ENCODE data around the gene RAB41.
"Not testable (repeated sequence)": the region's sequence is repeated elsewhere in the genome, so short reads cannot be mapped to it uniquely, and the experiment has no call there.

The RAB41 gene

DNA sequence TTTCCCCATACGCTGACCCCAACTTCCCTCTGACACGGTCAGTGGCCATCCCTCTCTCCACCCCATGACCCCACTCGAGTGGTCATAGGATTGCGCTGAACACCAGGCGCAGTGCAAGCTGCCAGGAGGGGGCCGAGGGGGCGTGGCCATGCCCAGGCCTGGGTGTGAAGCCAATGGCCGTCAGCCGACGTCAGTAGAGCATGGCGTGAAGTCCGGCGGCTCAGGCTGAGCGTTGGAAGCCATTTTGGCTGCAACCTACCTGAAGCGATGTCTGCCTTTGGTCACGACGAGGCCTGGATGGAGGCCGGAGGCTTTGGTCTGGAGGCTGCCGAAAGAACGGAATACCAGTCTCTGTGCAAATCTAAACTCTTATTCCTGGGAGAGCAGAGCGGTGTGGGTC lies at the start of gene RAB41:
Gene RAB41, plus strand, starts transcription at position 222 of the 400 bp plus-strand sequence. Its CDS starts 46 bp downstream, at position 268.
- no peaks in the 10 kb centered on the region for H3K9me3 Mint-ChIP-seq
- H3K27ac Mint-ChIP-seq, result no peak within 1 kb of the TSS
- H3K36me3 Mint-ChIP-seq, result peaks cover 45% of the 10 kb centered on the region
- no peaks in the 10 kb centered on the region for H3K27me3 Mint-ChIP-seq
- no peak for ATAC-seq
- H3K4me1 Mint-ChIP-seq, result no peaks in the 10 kb centered on the region
- no peak within 1 kb of the TSS for H3K4me3 Mint-ChIP-seq

DNA sequence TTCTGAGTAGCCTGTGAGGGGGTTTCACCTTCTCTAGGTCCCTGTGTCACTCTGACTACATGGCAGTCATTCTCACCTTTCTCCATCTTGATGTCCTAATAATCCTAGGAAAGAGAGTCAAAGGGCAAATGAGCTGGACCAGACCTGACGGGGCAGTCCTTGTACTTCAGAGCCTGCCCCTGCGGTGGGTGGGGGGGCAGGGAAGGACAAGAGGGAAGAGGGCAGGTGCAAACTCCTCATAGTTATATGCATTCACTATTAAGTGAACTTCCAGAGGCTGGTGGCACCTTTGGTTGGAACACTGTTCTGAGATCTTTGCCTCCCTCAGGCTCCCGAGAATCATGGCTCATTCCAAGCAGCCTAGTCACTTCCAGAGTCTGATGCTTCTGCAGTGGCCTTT lies 47.6 kb upstream of the RAB41 start, which contains the start of gene AWAT1:
Gene AWAT1, plus strand, starts transcription at position 301 of the 400 bp plus-strand sequence. Its CDS starts 41 bp downstream, at position 342.
- Mint-ChIP-seq H3K27me3 (no peaks in the 10 kb centered on the region), H3K9me3 (no peaks in the 10 kb centered on the region), H3K27ac (no peak within 1 kb of the TSS), H3K4me3 (no peak within 1 kb of the TSS), H3K4me1 (no peaks in the 10 kb centered on the region), H3K36me3 (no peaks in the 10 kb centered on the region)
- no peak for ATAC-seq

DNA sequence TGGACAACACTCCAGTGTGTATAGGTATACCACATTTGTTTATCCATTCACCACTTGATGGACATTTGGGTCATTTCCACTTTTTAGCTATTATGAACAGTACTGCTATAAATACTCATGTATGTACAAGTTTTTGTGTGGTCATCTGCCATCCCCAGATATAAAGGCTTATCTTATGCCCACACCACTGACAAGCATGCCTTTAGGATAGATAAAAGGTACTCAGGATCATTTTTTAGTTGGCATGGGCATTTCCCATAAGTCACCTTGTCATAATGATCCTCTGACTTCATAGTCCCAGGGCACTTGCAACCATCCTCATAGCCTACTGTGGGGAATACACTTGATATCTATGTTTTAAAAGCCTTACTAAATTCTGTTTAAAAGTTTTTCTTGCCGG lies 41.2 kb upstream of the RAB41 start:
- Mint-ChIP-seq H3K4me1 (no peaks in the 10 kb centered on the region), H3K36me3 (no peaks in the 10 kb centered on the region), H3K9me3 (no peaks in the 10 kb centered on the region), H3K4me3 (no peak overlapping the region), H3K27ac (no peak overlapping the region), H3K27me3 (no peaks in the 10 kb centered on the region)
- no peak for ATAC-seq

DNA sequence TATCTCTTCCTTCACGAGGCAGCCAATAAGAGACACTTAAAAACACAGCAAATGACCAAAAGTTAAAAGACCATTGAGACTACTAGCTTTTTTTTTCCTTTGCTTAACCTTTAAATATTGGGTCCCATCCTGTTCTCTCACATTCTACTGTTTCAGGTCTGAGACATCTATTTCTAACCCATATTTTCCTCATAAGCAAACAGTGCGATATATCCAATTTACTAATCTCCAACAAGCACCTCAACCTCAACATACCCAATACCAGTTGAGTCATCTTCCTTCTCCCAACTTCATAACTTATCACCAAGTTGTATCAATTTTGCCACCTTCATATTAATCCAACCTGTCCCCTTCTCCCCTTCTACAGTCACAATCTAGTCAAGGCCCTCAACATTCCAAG lies 40.5 kb upstream of the RAB41 start:
- Mint-ChIP-seq H3K9me3 (no peaks in the 10 kb centered on the region), H3K27ac (no peak overlapping the region), H3K36me3 (no peaks in the 10 kb centered on the region), H3K27me3 (no peaks in the 10 kb centered on the region), H3K4me3 (no peak overlapping the region), H3K4me1 (no peaks in the 10 kb centered on the region)
- ATAC-seq, result no peak

DNA sequence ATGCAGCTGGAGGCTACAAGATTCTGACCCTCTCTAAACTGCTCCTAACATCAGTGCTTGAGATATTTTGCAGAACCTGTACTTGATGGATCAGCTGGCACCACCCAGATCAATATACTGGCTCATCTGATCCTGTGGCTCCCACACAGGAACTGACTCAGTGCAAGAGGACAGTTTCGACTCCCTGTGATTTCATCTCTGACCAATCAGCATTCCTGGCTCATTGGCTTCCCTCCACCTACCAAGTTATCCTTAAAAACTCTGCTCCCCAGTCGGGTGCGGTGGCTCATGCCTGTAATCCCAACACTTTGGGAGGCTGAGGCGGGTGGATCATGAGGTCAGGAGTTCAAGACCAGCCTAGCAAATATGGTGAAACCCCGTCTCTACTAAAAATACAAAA lies 38.4 kb upstream of the RAB41 start:
- not testable (repeated sequence) for ATAC-seq, H3K36me3 Mint-ChIP-seq, H3K27ac Mint-ChIP-seq, H3K4me1 Mint-ChIP-seq, H3K9me3 Mint-ChIP-seq, H3K4me3 Mint-ChIP-seq, H3K27me3 Mint-ChIP-seq

DNA sequence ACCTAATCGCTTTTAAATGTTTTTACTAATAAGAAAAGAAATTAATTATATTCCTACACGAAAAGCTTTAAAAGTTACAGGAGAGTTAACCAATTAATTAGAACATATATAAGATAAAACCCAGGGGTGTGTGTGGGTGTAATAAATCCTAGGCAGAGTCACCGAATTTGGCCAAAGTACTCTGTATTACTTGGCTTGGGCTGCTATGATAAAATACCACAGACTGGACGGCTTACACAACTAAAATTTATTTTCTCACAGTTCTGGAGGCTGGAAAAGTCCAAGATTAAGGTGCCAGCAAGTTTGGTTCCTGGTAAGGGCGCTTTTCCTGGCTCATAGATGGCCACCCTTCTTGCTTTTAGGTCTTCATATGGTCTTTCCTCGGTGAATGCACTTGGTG lies 37.1 kb upstream of the RAB41 start:
- H3K27me3 Mint-ChIP-seq, result no peaks in the 10 kb centered on the region
- H3K9me3 Mint-ChIP-seq, result no peaks in the 10 kb centered on the region
- H3K27ac Mint-ChIP-seq, result no peak overlapping the region
- no peak for ATAC-seq
- H3K4me1 Mint-ChIP-seq, result no peaks in the 10 kb centered on the region
- no peak overlapping the region for H3K4me3 Mint-ChIP-seq
- no peaks in the 10 kb centered on the region for H3K36me3 Mint-ChIP-seq

DNA sequence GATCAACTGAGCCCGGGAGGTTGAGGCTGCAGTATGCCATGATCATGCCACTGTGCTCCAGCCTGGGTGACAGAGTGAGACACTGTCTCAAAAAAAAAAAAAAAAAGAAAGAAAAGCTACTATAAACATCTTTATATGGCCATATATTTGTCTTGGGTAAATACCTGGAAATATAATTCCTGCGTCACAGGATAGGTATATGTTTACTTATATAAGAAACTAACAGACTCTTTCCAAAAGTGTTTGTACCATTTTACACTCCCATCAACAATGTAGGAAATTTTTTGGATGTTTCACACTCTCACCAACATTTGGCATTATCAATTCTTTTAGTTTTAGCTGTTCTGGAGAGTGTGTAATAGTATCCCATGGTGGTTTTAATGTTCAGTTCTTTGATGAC lies 34.7 kb upstream of the RAB41 start:
- no peak for ATAC-seq
- no peaks in the 10 kb centered on the region for H3K36me3 Mint-ChIP-seq
- H3K4me1 Mint-ChIP-seq, result no peaks in the 10 kb centered on the region
- H3K9me3 Mint-ChIP-seq, result no peaks in the 10 kb centered on the region
- H3K4me3 Mint-ChIP-seq, result no peak overlapping the region
- H3K27ac Mint-ChIP-seq, result no peak overlapping the region
- H3K27me3 Mint-ChIP-seq, result no peaks in the 10 kb centered on the region

DNA sequence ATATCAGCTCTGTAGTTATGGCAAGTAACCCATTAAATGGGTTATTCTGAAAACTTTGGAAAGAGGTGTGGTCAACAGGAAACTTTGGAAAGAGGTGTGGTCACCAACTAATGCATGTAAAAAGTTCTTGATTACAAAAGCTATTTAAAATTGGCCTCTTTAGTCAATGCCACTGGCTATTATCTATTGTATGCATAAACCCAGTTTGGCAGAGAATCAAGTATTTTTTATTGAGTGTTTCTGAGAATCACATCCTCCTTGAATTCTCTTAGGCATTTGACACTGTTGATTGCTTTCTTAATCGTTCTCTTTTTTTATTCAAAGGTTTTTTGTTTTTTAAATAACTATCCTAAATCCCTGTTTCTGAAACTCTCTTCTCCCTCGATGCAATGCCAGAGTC lies 29.5 kb upstream of the RAB41 start:
- H3K27ac Mint-ChIP-seq, result no peak overlapping the region
- H3K4me1 Mint-ChIP-seq, result no peaks in the 10 kb centered on the region
- no peak for ATAC-seq
- peaks cover 14% of the 10 kb centered on the region for H3K36me3 Mint-ChIP-seq
- no peak overlapping the region for H3K4me3 Mint-ChIP-seq
- H3K27me3 Mint-ChIP-seq, result no peaks in the 10 kb centered on the region
- H3K9me3 Mint-ChIP-seq, result no peaks in the 10 kb centered on the region

DNA sequence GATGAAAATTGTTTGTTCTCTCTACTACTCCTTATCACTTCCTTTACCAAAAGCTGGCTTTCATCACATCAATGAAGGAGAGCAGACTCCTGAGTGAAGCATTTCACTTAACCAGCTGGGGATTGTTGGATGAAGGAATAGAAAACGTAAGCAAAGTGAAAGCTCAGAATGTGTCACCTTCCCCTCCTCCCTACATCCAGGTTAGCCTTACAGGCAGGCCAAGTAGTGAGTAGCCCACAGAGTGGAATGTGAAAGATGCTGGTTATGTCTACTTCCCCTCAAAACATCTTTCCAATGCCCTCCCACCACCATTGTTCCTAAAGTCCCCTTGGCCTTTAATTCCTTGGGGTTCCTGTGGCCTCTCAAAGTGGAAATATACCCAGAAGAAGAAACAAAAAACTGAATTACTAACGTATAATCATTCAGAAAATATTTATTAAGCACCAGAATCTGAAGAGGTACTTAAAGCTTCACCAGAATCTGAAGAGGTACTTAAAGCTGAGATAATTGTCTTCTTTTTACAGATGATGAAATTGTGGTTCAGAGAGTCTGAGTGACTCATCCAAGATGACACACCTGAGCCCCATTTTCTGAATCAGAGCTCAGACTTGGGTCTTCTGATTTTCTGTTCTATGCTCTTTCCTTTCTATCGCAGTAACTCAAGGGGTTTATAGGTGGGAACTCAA lies 28.5 kb upstream of the RAB41 start:
- no peaks in the 10 kb centered on the region for H3K4me1 Mint-ChIP-seq
- no peak overlapping the region for H3K27ac Mint-ChIP-seq
- peaks cover 22% of the 10 kb centered on the region for H3K36me3 Mint-ChIP-seq
- no peaks in the 10 kb centered on the region for H3K9me3 Mint-ChIP-seq
- no peak overlapping the region for H3K4me3 Mint-ChIP-seq
- H3K27me3 Mint-ChIP-seq, result no peaks in the 10 kb centered on the region
- ATAC-seq, result no peak

DNA sequence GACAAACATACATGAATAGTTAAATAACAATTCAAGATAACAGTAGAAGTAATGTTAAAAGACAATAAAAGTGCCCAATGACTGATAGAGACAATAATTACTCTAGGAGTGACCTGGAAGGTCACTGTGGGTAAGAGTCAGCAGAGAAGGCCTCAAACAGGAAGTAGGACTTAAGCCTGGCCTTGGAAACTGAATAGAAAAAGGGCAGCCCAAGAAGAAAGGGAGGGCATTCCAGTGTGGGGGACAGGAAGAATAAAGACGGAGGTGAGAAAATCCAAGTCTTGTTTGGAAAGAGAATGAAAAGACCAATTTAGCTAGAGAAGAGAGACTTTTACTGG lies 27.9 kb upstream of the RAB41 start:
- Mint-ChIP-seq H3K4me1 (no peaks in the 10 kb centered on the region), H3K27me3 (no peaks in the 10 kb centered on the region), H3K4me3 (no peak overlapping the region), H3K27ac (no peak overlapping the region), H3K9me3 (no peaks in the 10 kb centered on the region), H3K36me3 (peaks cover 27% of the 10 kb centered on the region)
- no peak for ATAC-seq

DNA sequence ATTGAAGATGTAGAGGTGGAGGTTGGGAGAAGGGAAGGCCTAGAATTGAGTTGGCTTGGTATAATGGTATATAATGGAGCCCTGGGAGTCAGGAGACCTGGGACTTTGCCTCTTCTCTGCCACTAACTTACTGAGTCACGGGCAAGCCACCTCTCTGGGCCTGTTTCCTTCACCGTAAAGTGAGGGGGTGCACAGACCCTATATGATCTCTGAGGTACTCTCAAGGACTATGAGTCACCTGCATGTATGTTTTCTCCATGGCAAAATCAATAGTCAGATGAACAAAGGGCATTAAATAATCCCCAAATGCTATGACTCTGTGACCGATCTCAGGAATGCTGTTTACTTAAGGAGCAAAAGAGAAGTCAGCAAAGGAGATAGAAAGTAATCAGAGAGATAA lies 27.1 kb upstream of the RAB41 start:
- no peak overlapping the region for H3K27ac Mint-ChIP-seq
- ATAC-seq, result no peak
- no peaks in the 10 kb centered on the region for H3K27me3 Mint-ChIP-seq
- H3K9me3 Mint-ChIP-seq, result no peaks in the 10 kb centered on the region
- no peaks in the 10 kb centered on the region for H3K4me1 Mint-ChIP-seq
- peaks cover 29% of the 10 kb centered on the region for H3K36me3 Mint-ChIP-seq
- no peak overlapping the region for H3K4me3 Mint-ChIP-seq

DNA sequence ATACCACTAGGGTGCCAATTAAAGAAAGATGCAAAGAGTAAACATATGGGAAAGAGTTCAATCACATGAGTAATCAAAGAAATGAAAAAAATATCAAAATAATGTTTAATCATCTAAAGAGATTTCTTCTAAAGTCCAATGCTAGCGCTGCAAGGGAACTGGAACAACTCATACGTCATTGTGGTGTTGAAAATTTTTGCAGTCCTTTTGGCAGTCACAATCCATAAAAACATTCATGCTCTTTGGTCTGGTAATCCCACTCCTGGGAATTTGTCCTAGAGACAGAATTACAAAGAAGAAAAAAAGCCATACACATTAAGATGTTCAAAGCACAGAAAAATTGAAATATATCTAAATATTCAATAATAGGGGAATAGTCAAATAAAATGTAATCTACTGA lies 26.5 kb upstream of the RAB41 start:
- no peak overlapping the region for H3K27ac Mint-ChIP-seq
- H3K4me1 Mint-ChIP-seq, result no peaks in the 10 kb centered on the region
- H3K27me3 Mint-ChIP-seq, result no peaks in the 10 kb centered on the region
- no peak overlapping the region for H3K4me3 Mint-ChIP-seq
- no peaks in the 10 kb centered on the region for H3K9me3 Mint-ChIP-seq
- peaks cover 29% of the 10 kb centered on the region for H3K36me3 Mint-ChIP-seq
- no peak for ATAC-seq

DNA sequence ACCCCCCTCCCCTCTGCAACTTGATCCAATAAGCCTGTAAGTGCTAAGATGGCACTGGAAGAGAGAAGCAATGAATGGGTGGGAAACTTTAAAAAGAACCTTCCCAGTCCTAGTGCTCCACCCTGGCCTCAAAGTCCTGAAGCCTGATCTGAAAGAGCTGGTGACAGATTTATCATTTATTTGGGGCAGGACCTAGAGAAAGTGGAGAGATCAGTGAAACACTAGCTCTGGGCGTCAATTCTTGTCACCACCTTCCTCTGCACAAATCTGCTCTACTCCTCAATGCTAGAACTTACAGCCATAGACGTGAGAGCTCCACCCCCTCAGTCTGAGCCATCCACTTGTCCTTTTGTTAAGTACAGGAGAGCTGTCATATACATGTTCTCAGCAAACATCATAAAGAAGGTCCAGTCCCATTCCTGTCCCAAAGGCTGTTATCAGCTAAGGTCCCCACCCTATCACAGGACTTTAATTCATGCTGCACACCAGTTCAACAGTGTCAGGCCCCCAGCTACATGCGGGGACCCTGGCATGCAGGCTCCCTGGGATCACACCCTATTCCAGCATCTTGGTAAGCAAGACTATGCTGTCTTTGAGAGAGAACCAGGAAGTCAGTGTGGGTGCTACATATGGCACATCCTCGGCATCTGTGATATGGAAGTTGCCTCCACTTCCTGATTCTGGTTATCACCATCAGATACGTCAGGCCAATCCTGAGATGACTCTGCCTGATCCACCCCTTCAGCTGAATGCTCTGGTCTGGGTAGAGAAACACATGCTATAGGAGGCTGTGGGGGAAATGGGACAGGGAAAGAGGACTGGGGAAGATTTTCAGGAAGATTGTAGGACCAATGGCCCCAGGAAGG lies 24.3 kb upstream of the RAB41 start:
- no peak overlapping the region for H3K27ac Mint-ChIP-seq
- ATAC-seq, result no peak
- no peak overlapping the region for H3K4me3 Mint-ChIP-seq
- no peaks in the 10 kb centered on the region for H3K9me3 Mint-ChIP-seq
- H3K36me3 Mint-ChIP-seq, result peaks cover 27% of the 10 kb centered on the region
- no peaks in the 10 kb centered on the region for H3K4me1 Mint-ChIP-seq
- no peaks in the 10 kb centered on the region for H3K27me3 Mint-ChIP-seq

DNA sequence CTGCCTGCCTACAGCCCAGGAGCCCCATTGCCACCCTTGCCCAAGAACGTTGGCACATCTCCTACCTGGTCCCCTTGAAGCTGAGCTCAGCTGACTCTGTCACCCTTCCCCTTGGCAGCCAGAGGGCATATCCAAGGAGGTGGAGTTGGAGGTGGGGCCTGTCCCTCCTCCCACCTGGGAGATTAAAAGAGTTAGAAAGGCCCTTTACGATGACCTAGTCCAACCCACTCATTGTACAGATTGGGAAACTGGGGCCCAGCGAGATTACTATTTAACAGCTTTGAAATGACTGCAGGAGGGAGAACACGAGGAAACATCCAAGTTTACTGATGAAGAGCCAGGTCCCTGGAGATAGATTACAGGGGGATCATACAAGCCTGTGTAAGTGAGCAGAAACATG lies 21.9 kb upstream of the RAB41 start, which contains the start of gene P2RY4:
Gene P2RY4, minus strand, starts transcription at position 101 of the 400 bp plus-strand sequence. CDS start 580 bp downstream, outside the sequence.
- Mint-ChIP-seq H3K27ac (no peak within 1 kb of the TSS), H3K27me3 (no peaks in the 10 kb centered on the region), H3K4me1 (no peaks in the 10 kb centered on the region), H3K4me3 (no peak within 1 kb of the TSS), H3K9me3 (no peaks in the 10 kb centered on the region), H3K36me3 (peaks cover 15% of the 10 kb centered on the region)
- ATAC-seq, result no peak

DNA sequence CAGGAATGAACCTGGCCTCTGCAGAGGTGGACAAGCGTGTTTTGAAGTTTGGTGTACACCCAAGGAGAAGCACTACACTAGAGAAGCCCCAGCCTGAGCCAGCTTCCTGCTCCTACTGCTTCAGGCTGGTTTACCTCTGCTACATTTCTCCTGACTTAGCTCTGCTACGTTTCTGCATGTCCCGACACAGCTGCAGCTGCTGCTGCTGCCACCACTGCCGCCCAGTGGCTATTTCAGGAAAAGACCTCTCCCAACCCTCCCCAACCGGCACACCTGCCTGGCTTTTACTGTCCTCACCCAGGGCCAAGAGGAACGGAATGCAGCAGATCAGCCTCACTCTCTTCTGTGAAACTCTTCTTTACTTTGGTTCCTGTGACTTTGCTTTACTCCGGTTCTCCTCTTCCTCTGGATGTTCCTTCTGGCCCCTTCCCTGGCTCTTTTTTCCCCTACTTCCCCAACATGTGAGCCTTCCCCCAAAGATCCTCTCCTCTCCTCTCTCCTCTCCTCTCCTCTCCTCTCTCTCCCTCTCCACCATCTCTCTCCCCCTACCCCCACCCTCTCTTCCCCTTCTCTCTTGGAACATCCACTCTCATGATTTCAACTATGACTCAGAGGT lies 18.9 kb upstream of the RAB41 start:
- Mint-ChIP-seq H3K27ac (no peak overlapping the region), H3K9me3 (no peaks in the 10 kb centered on the region)

DNA sequence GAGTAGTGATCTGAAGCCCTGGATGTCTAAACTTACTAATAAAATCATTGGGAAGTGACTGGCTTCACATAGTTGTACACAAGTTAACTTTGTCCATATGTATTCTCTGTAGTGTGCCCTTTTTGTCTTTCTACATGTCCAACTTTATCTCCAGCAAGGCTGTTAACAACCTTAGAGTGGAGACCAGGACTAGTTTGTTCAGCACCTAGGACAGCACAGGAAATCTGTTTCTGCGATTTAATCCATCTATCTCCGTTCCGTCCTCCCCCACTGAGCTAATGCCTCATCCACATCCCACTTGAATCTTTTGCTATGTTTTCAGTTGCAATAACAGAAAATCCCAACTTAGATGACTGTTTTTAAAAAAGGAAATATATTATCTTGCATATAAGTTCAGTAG lies 17.2 kb upstream of the RAB41 start:
- no peaks in the 10 kb centered on the region for H3K4me1 Mint-ChIP-seq
- no peaks in the 10 kb centered on the region for H3K9me3 Mint-ChIP-seq
- H3K36me3 Mint-ChIP-seq, result no peaks in the 10 kb centered on the region
- H3K27me3 Mint-ChIP-seq, result no peaks in the 10 kb centered on the region
- no peak for ATAC-seq
- H3K4me3 Mint-ChIP-seq, result no peak overlapping the region
- H3K27ac Mint-ChIP-seq, result no peak overlapping the region

More for the DNA sequence above, 18.9 kb upstream of the RAB41 start:
- no peak for ATAC-seq
- Mint-ChIP-seq H3K4me1 (no peaks in the 10 kb centered on the region), H3K36me3 (peaks cover 12% of the 10 kb centered on the region), H3K4me3 (no peak overlapping the region), H3K27me3 (no peaks in the 10 kb centered on the region)

Data from stimulated activated memory B cell treated with anti-CD40 and anti-IgM and Interleukin-4, amounts not matched to agents 10 μg/mL and 1 μg/mL and 100 μg/mL, for 72 hours (primary cell).